ENCODE results near the gene ATM.

The ATM gene

GRCh38 chr11:108206969-108207682 is 15.7 kb upstream of the ATM start:
- no peak for FAIRE-seq
- TF ChIP-seq POLR2A (IDR thresholded peaks at IDR 0.05; ENCODE audit: low read depth, low read length), result no peak
- no peak for DNase-seq (ENCODE audit: insufficient read length, low spot score)

- no peak for TF ChIP-seq POLR2A (IDR thresholded peaks at IDR 0.05; ENCODE audit: low read depth, low read length)
- no peak for DNase-seq (ENCODE audit: insufficient read length, low spot score)
- no peak for FAIRE-seq
These were observed 15.2 kb upstream of the ATM start for GRCh38 chr11:108207683-108208060.

- FAIRE-seq, result no peak
- no peak for TF ChIP-seq POLR2A (IDR thresholded peaks at IDR 0.05; ENCODE audit: low read depth, low read length)
- DNase-seq (ENCODE audit: insufficient read length, low spot score), result no peak
These were observed 12.4 kb upstream of the ATM start for GRCh38 chr11:108210441-108210840.

GRCh38 chr11:108213784-108214183 is 9.1 kb upstream of the ATM start:
- no peak for DNase-seq (ENCODE audit: insufficient read length, low spot score)
- no peak for FAIRE-seq
- no peak for TF ChIP-seq POLR2A (IDR thresholded peaks at IDR 0.05; ENCODE audit: low read depth, low read length)

GRCh38 chr11:108216988-108217387 is 5.9 kb upstream of the ATM start:
- DNase-seq (ENCODE audit: insufficient read length, low spot score) (no peak), FAIRE-seq (no peak)
- TF ChIP-seq POLR2A (IDR thresholded peaks at IDR 0.05; ENCODE audit: low read depth, low read length), result no peak

GRCh38 chr11:108218455-108218854 is 4.4 kb upstream of the ATM start:
- no peak for TF ChIP-seq POLR2A (IDR thresholded peaks at IDR 0.05; ENCODE audit: low read depth, low read length)
- DNase-seq (ENCODE audit: insufficient read length, low spot score) (no peak), FAIRE-seq (no peak)

GRCh38 chr11:108218912-108219783 is 3.7 kb upstream of the ATM start:
- DNase-seq (ENCODE audit: insufficient read length, low spot score), result no peak
- FAIRE-seq, result no peak
- TF ChIP-seq POLR2A (IDR thresholded peaks at IDR 0.05; ENCODE audit: low read depth, low read length), result no peak

GRCh38 chr11:108220721-108221336 is 2.0 kb upstream of the ATM start:
- FAIRE-seq, result no peak

GRCh38 chr11:108221371-108221770 is 1.5 kb upstream of the ATM start:
- FAIRE-seq (no peak), DNase-seq (ENCODE audit: insufficient read length, low spot score) (no peak)
- TF ChIP-seq POLR2A (IDR thresholded peaks at IDR 0.05; ENCODE audit: low read depth, low read length), result no peak

More at GRCh38 chr11:108220721-108221336, 2.0 kb upstream of the ATM start:
- DNase-seq (ENCODE audit: insufficient read length, low spot score), result no peak
- no peak for TF ChIP-seq POLR2A (IDR thresholded peaks at IDR 0.05; ENCODE audit: low read depth, low read length)

GRCh38 chr11:108221911-108222573 is 825 bp upstream of the ATM start:
- no peak for FAIRE-seq
- TF ChIP-seq POLR2A (IDR thresholded peaks at IDR 0.05; ENCODE audit: low read depth, low read length), result no peak; the same call in 1 of the 2 replicates

GRCh38 chr11:108223348-108224149 is 682 bp downstream of the ATM start:
- FAIRE-seq, result peak; percentile 52
- DNase-seq (ENCODE audit: insufficient read length, low spot score), result no peak
- TF ChIP-seq POLR2A (IDR thresholded peaks at IDR 0.05; ENCODE audit: low read depth, low read length), result no peak

More at GRCh38 chr11:108221911-108222573, 825 bp upstream of the ATM start:
- no peak for DNase-seq (ENCODE audit: insufficient read length, low spot score)

GRCh38 chr11:108224366-108224765 is 1.5 kb downstream of the ATM start:
- FAIRE-seq (no peak), DNase-seq (ENCODE audit: insufficient read length, low spot score) (no peak)
- TF ChIP-seq POLR2A (IDR thresholded peaks at IDR 0.05; ENCODE audit: low read depth, low read length), result no peak

All from H54 (cell line).